Activated naive CD8-positive, alpha-beta T cell treated with anti-CD3 and anti-CD28 coated beads for 36 hours (primary cell): ENCODE results near the gene C11orf58. TPM values are rescaled to one million over a fixed set of nuclear protein-coding genes. Genes with fewer than 3 reads are reported as not detected.

Experiments used
- DNase-seq: peaks from one replicate; pipeline ENCODE4 v3.0.0; 2021
- H3K27ac Mint-ChIP-seq: one replicate; pipeline ENCODE4 v1.8.0; 2022; ENCODE audit warnings: mild to moderate bottlenecking, moderate library complexity, mixed read lengths
- H3K27me3 Mint-ChIP-seq: one replicate; pipeline ENCODE4 v1.8.0; 2022; ENCODE audit warnings: mild to moderate bottlenecking, mixed read lengths
- H3K36me3 Mint-ChIP-seq: one replicate; pipeline ENCODE4 v1.8.0; 2021; ENCODE audit warnings: mild to moderate bottlenecking, mixed read lengths
- H3K4me1 Mint-ChIP-seq: one replicate; pipeline ENCODE4 v1.8.0; 2021; ENCODE audit warnings: mixed read lengths
- H3K4me3 Mint-ChIP-seq: one replicate; pipeline ENCODE4 v1.8.0; 2022; ENCODE audit warnings: mild to moderate bottlenecking, moderate library complexity, mixed read lengths
- H3K9me3 Mint-ChIP-seq: one replicate; pipeline ENCODE4 v1.8.0; 2022; ENCODE audit warnings: mixed read lengths
- total RNA-seq, 2 experiments: library from RNA; stranded (reverse); gene quantifications; one replicate each; pipeline ENCODE4 v1.2.3, GENCODE V29; 2021

Gene C11orf58
- total RNA-seq, result 100 to 1,000 TPM; 151 to 153 TPM

GRCh38 chr11:16738193-16738946, at the start of gene C11orf58:
Gene C11orf58 (plus strand): TSS chr11:16738647. CDS start chr11:16738779, 132 bp downstream.
- peak within 1 kb of the TSS; percentile 71 for H3K4me3 Mint-ChIP-seq
- peak within 1 kb of the TSS; percentile 58 for H3K27ac Mint-ChIP-seq
- no peaks in the 10 kb centered on the region for H3K27me3 Mint-ChIP-seq
- peaks cover 15% of the 10 kb centered on the region for H3K36me3 Mint-ChIP-seq
- H3K4me1 Mint-ChIP-seq, result peaks cover 19% of the 10 kb centered on the region
- DNase-seq, result peak; percentile 93
- H3K9me3 Mint-ChIP-seq, result no peaks in the 10 kb centered on the region

DNA sequence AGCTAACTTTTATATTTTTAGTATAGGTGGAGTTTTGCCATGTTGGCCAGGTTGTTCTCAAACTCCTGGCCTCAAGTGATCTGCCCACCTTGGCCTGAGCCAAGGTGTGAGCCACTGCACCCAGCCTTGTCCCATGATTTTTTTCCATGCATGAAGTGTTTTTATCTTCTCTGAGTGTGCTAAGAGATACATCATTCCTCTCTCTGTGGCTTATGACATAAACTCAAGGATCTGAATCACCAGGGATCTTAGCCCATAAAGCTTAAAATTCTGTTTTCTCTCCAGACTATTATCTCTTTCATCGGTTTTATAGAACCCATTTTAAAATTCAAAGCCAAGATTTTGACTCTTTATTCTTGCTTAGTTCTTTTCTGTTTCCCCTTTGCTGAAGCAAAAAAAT, 48.4 kb upstream of the C11orf58 start:
- H3K27ac Mint-ChIP-seq, result no peak overlapping the region
- H3K9me3 Mint-ChIP-seq, result no peaks in the 10 kb centered on the region
- no peaks in the 10 kb centered on the region for H3K36me3 Mint-ChIP-seq
- peaks cover 10% of the 10 kb centered on the region for H3K27me3 Mint-ChIP-seq
- no peaks in the 10 kb centered on the region for H3K4me1 Mint-ChIP-seq
- no peak for DNase-seq
- no peak overlapping the region for H3K4me3 Mint-ChIP-seq

DNA sequence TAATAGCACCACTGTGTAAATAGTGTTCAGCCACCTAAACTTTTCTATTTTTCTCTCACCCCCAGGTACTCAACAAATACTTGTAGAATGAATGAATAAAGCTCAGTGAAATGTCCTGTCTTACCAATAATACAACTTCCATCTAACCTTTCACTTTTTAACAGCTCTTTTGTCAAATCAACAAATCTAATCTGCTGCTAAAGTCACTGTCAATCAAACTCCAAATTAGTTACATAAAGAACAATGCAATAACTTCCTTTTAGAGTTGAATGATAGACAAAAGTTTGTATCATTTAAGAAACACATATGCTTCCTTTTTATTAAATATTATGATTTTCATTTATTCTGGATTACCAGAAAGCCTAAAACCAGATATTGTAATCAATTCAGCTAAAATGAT, 34.7 kb upstream of the C11orf58 start:
- Mint-ChIP-seq H3K27ac (no peak overlapping the region), H3K36me3 (no peaks in the 10 kb centered on the region), H3K9me3 (no peaks in the 10 kb centered on the region), H3K4me3 (no peak overlapping the region), H3K27me3 (peaks cover 5% of the 10 kb centered on the region), H3K4me1 (no peaks in the 10 kb centered on the region)
- DNase-seq, result no peak

GRCh38 chr11:16713594-16713993, 24.9 kb upstream of the C11orf58 start:
- no peak for DNase-seq
- Mint-ChIP-seq H3K36me3 (no peaks in the 10 kb centered on the region), H3K4me3 (no peak overlapping the region)

DNA sequence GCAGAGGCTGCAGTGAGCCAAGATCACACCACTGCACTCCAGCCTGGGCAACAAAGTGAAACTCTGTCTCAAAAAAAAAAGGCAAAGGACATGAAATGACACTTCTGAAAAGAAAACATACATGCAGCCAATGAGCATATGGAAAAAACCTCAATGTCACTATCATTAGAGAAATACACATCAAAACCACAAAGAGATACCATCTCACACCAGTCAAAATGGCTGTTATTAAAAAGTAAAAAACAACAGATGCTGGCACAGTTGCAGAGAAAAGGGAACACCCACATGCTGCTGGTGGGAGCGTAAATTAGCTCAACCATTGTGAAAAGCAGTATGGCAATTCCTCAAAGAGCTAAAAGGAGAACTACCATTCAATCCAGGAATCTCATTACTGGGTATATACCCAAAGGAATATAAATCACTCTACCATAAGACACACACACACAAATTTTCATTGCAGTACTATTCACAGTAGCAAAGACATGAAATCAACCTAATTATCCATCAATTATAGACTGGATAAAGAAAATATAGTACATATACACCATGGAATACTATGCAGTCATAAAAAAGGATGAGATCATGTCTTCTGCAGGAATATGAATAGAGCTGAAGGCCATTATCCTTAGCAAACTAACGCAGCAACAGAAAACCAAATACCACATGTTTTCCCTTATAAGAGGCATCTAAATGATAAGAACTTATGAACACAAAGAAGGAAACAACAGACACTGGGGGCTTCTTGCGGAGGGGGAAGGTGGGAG, 15.7 kb upstream of the C11orf58 start:
- H3K4me3 Mint-ChIP-seq, result no peak overlapping the region
- H3K27ac Mint-ChIP-seq, result no peak overlapping the region
- DNase-seq, result no peak
- no peaks in the 10 kb centered on the region for H3K4me1 Mint-ChIP-seq
- H3K27me3 Mint-ChIP-seq, result no peaks in the 10 kb centered on the region
- no peaks in the 10 kb centered on the region for H3K36me3 Mint-ChIP-seq
- H3K9me3 Mint-ChIP-seq, result peaks cover 1% of the 10 kb centered on the region

More at GRCh38 chr11:16713594-16713993, 24.9 kb upstream of the C11orf58 start:
- Mint-ChIP-seq H3K27me3 (peaks cover 4% of the 10 kb centered on the region), H3K9me3 (no peaks in the 10 kb centered on the region), H3K4me1 (no peaks in the 10 kb centered on the region), H3K27ac (no peak overlapping the region)

DNA sequence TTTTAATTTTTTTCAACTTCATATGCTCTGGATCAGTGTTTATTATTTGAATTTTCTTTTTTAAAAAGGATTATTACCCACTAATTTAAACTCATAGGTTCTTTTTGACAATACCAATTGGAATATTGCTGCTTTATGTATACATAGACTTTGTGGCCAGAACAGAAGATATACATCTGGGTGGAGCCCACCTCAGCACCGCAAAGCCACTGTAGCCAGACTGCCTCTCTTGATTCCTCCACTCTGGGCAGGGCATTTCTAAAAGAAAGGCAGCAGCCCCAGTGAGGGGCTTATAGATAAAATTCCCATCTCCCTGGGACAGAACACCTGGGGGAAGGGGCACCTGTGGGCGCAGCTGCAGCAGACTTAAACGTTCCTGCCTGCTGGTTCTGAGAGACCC, 10.6 kb upstream of the C11orf58 start:
- Mint-ChIP-seq H3K27me3 (peaks cover 3% of the 10 kb centered on the region), H3K4me3 (no peak overlapping the region), H3K36me3 (peaks cover 4% of the 10 kb centered on the region), H3K27ac (no peak overlapping the region), H3K9me3 (peaks cover 5% of the 10 kb centered on the region), H3K4me1 (no peaks in the 10 kb centered on the region)
- no peak for DNase-seq

- Mint-ChIP-seq H3K4me3 (peak overlapping the region; percentile 71), H3K4me1 (peaks cover 15% of the 10 kb centered on the region)
These were observed 642 bp upstream of the C11orf58 start for GRCh38 chr11:16737818-16738192.

GRCh38 chr11:16738947-16739815, 734 bp downstream of the C11orf58 start:
- H3K4me3 Mint-ChIP-seq, result no peak overlapping the region
- no peaks in the 10 kb centered on the region for H3K9me3 Mint-ChIP-seq
- no peak overlapping the region for H3K27ac Mint-ChIP-seq
- peaks cover 26% of the 10 kb centered on the region for H3K4me1 Mint-ChIP-seq
- peaks cover 16% of the 10 kb centered on the region for H3K36me3 Mint-ChIP-seq
- DNase-seq, result no peak
- H3K27me3 Mint-ChIP-seq, result no peaks in the 10 kb centered on the region

More at GRCh38 chr11:16737818-16738192, 642 bp upstream of the C11orf58 start:
- no peaks in the 10 kb centered on the region for H3K27me3 Mint-ChIP-seq
- H3K36me3 Mint-ChIP-seq, result peaks cover 11% of the 10 kb centered on the region
- peak overlapping the region; percentile 58 for H3K27ac Mint-ChIP-seq
- DNase-seq, result no peak
- H3K9me3 Mint-ChIP-seq, result no peaks in the 10 kb centered on the region

- Mint-ChIP-seq H3K27me3 (no peaks in the 10 kb centered on the region), H3K4me3 (peak overlapping the region; percentile 67), H3K9me3 (no peaks in the 10 kb centered on the region), H3K36me3 (peaks cover 22% of the 10 kb centered on the region), H3K4me1 (peaks cover 39% of the 10 kb centered on the region), H3K27ac (peak overlapping the region; percentile 74)
- no peak for DNase-seq
These were observed 3.0 kb downstream of the C11orf58 start for GRCh38 chr11:16741473-16741872.

GRCh38 chr11:16743478-16743877, 5.0 kb downstream of the C11orf58 start:
- Mint-ChIP-seq H3K4me1 (peaks cover 37% of the 10 kb centered on the region), H3K9me3 (no peaks in the 10 kb centered on the region), H3K4me3 (no peak overlapping the region), H3K36me3 (peaks cover 31% of the 10 kb centered on the region), H3K27me3 (no peaks in the 10 kb centered on the region), H3K27ac (no peak overlapping the region)
- no peak for DNase-seq

- no peak overlapping the region for H3K4me3 Mint-ChIP-seq
- H3K36me3 Mint-ChIP-seq, result peaks cover 34% of the 10 kb centered on the region
- peak overlapping the region; percentile 12 for H3K27ac Mint-ChIP-seq
- H3K9me3 Mint-ChIP-seq, result no peaks in the 10 kb centered on the region
- H3K4me1 Mint-ChIP-seq, result peaks cover 38% of the 10 kb centered on the region
- H3K27me3 Mint-ChIP-seq, result no peaks in the 10 kb centered on the region
- DNase-seq, result no peak
These were observed 5.8 kb downstream of the C11orf58 start for GRCh38 chr11:16744128-16744725.

DNA sequence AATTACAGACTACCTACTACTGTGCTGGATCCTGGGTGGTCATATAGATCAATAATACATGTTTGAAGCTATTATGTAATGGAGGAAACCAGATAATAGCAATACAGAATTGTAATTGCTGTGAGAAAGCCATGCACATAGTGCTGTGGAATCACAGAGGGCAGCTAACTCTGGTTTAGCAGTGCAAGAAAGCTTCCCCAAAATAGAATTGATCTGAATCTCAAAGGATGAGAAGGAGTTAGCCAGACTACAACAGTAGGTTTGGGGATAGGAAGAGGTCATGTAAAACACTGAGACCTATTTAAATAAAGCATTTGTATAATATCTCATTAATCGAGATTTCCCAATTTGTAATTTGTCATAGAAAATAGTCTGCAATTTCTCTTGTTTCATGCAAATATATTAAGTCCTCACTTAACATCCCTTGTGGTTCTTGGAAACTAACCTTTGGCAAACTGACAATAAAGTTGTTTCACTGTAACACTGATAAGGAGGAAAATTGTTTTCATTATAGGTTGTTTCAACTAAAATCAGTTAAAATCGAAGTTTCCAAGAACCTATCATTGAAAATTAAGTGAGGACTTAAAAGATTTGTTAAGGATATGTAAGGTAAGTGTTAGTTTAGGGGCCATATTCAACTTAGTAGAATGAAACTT, 7.6 kb downstream of the C11orf58 start:
- no peaks in the 10 kb centered on the region for H3K27me3 Mint-ChIP-seq
- H3K36me3 Mint-ChIP-seq, result peaks cover 50% of the 10 kb centered on the region
- H3K27ac Mint-ChIP-seq, result no peak overlapping the region
- no peak for DNase-seq
- no peaks in the 10 kb centered on the region for H3K9me3 Mint-ChIP-seq
- no peak overlapping the region for H3K4me3 Mint-ChIP-seq
- peaks cover 52% of the 10 kb centered on the region for H3K4me1 Mint-ChIP-seq

- Mint-ChIP-seq H3K4me3 (no peak overlapping the region), H3K27me3 (no peaks in the 10 kb centered on the region), H3K36me3 (peaks cover 54% of the 10 kb centered on the region), H3K9me3 (no peaks in the 10 kb centered on the region), H3K27ac (peak overlapping the region; percentile 72), H3K4me1 (peaks cover 39% of the 10 kb centered on the region)
- no peak for DNase-seq
These were observed 10.6 kb downstream of the C11orf58 start for GRCh38 chr11:16749092-16749491.

DNA sequence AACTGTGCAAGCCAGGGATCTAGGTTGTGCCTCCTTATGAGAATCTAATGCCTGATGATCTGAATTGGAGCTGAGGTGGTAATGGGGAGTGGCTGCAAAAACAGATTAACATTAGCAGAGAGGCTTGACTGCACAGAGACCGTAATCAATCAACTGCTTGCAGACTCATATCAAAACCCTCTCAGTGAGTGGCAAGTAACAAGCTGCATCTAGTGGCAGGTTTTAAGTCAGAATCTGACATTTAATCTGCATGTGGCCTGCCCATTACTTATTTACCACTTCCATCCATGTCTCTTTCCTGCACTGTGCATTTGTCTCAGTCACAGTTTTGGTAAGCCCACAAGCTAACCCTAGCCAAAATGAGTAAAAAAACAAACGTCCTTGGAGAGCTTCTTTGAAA, 11.2 kb downstream of the C11orf58 start:
- Mint-ChIP-seq H3K27me3 (no peaks in the 10 kb centered on the region), H3K4me3 (no peak overlapping the region), H3K4me1 (peaks cover 36% of the 10 kb centered on the region), H3K9me3 (no peaks in the 10 kb centered on the region), H3K36me3 (peaks cover 51% of the 10 kb centered on the region), H3K27ac (peak overlapping the region; percentile 72)
- DNase-seq, result no peak
